ENCODE results near the gene MYL5.
"Not testable (repeated sequence)": the region's sequence is repeated elsewhere in the genome, so short reads cannot be mapped to it uniquely, and the experiment has no call there.

The MYL5 gene

GRCh38 chr4:635851-636627 is 38.3 kb upstream of the MYL5 start:
- Histone ChIP-seq H3K4me2 (ENCODE audit: low read length) (no peak overlapping the region), H3K9ac (ENCODE audit: low read length) (no peak overlapping the region), H3K4me1 (ENCODE audit: insufficient read depth, low read length, severe bottlenecking) (no peaks in the 10 kb centered on the region), H4K20me1 (ENCODE audit: insufficient read depth, low read length) (no peaks in the 10 kb centered on the region), H3K27ac (ENCODE audit: low read depth, low read length, poor library complexity, severe bottlenecking) (no peak overlapping the region), H3K27me3 (ENCODE audit: insufficient read depth, low read length) (no peaks in the 10 kb centered on the region), H3K9me2 (ENCODE audit: low read depth, low read length) (no peaks in the 10 kb centered on the region), H3F3A (ENCODE audit: insufficient read depth, low read length) (no peaks in the 10 kb centered on the region), H3K36me3 (ENCODE audit: insufficient read depth, low read length) (no peaks in the 10 kb centered on the region), H3K4me3 (ENCODE audit: low read depth, low read length, poor library complexity, severe bottlenecking) (no peak overlapping the region), H3K79me2 (ENCODE audit: insufficient read depth, low read length) (no peaks in the 10 kb centered on the region), H2AFZ (ENCODE audit: low read length) (no peak overlapping the region), H3K9me3 (ENCODE audit: low read length) (no peaks in the 10 kb centered on the region)
- TF ChIP-seq CTCF (IDR thresholded peaks at IDR 0.05; ENCODE audit: low read length): no peak
- TF ChIP-seq EZH2 (IDR thresholded peaks at IDR 0.05; ENCODE audit: borderline replicate concordance, low read length): no peak

GRCh38 chr4:636628-637159 is 37.6 kb upstream of the MYL5 start:
- no peak overlapping the region for H3K4me2 ChIP-seq (ENCODE audit: low read length)
- H3K79me2 ChIP-seq (ENCODE audit: insufficient read depth, low read length): no peaks in the 10 kb centered on the region
- no peaks in the 10 kb centered on the region for H3K36me3 ChIP-seq (ENCODE audit: insufficient read depth, low read length)
- no peak overlapping the region for H3K27ac ChIP-seq (ENCODE audit: low read depth, low read length, poor library complexity, severe bottlenecking)
- TF ChIP-seq EZH2 (IDR thresholded peaks at IDR 0.05; ENCODE audit: borderline replicate concordance, low read length) (no peak), CTCF (IDR thresholded peaks at IDR 0.05; ENCODE audit: low read length) (no peak)
- H3K27me3 ChIP-seq (ENCODE audit: insufficient read depth, low read length): no peaks in the 10 kb centered on the region
- H3K4me3 ChIP-seq (ENCODE audit: low read depth, low read length, poor library complexity, severe bottlenecking): no peak overlapping the region
- H3K4me1 ChIP-seq (ENCODE audit: insufficient read depth, low read length, severe bottlenecking): no peaks in the 10 kb centered on the region
- no peaks in the 10 kb centered on the region for H4K20me1 ChIP-seq (ENCODE audit: insufficient read depth, low read length)
- no peaks in the 10 kb centered on the region for H3F3A ChIP-seq (ENCODE audit: insufficient read depth, low read length)
- H3K9ac ChIP-seq (ENCODE audit: low read length): no peak overlapping the region
- H3K9me3 ChIP-seq (ENCODE audit: low read length): no peaks in the 10 kb centered on the region
- no peaks in the 10 kb centered on the region for H3K9me2 ChIP-seq (ENCODE audit: low read depth, low read length)
- no peak overlapping the region for H2AFZ ChIP-seq (ENCODE audit: low read length)

DNA sequence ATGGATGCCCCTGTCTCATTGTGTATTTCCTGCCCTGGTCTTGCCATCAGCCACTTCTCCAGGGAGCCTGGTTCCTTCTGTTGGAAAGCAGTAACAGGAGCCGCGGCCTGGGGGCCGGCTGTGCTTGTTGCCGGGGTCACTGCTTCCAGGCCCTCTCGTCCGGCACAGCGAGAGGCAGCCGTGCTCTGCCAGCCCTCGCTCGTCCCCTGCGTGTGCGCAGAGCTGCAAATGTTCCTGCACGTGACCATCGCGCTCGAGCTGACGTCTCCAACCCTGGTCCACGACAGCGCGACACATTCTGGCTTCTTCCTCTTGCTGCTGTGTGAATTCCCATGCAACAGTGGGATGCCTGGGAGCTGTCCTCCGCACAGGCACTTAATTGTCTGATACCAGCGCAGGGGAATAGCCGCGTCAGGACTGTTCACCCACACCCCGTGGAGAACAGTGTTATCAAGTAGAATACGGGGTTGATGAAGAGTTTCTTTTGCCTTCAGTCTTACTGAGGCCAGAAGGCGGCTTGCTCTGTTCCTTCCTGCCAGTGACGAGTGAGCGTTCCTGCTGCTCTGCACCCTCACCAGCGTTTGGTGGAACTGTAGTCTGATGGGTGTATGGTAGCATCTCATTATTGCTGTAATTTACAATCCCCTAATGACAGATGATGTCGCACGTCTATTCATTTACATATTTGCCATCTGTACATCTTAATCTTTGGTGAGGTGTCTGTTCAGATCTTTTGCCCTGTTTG is 36.6 kb upstream of the MYL5 start:
- H3K27ac ChIP-seq (ENCODE audit: low read depth, low read length, poor library complexity, severe bottlenecking): no peak overlapping the region
- H3K4me3 ChIP-seq (ENCODE audit: low read depth, low read length, poor library complexity, severe bottlenecking): no peak overlapping the region
- H3K9me3 ChIP-seq (ENCODE audit: low read length): no peaks in the 10 kb centered on the region
- TF ChIP-seq EZH2 (IDR thresholded peaks at IDR 0.05; ENCODE audit: borderline replicate concordance, low read length): no peak
- no peak for TF ChIP-seq CTCF (IDR thresholded peaks at IDR 0.05; ENCODE audit: low read length)
- no peaks in the 10 kb centered on the region for H3K79me2 ChIP-seq (ENCODE audit: insufficient read depth, low read length)
- H3K9me2 ChIP-seq (ENCODE audit: low read depth, low read length): no peaks in the 10 kb centered on the region
- no peaks in the 10 kb centered on the region for H3F3A ChIP-seq (ENCODE audit: insufficient read depth, low read length)
- no peaks in the 10 kb centered on the region for H3K4me1 ChIP-seq (ENCODE audit: insufficient read depth, low read length, severe bottlenecking)
- H2AFZ ChIP-seq (ENCODE audit: low read length): no peak overlapping the region
- H3K27me3 ChIP-seq (ENCODE audit: insufficient read depth, low read length): no peaks in the 10 kb centered on the region
- no peaks in the 10 kb centered on the region for H4K20me1 ChIP-seq (ENCODE audit: insufficient read depth, low read length)
- H3K4me2 ChIP-seq (ENCODE audit: low read length): no peak overlapping the region
- H3K9ac ChIP-seq (ENCODE audit: low read length): no peak overlapping the region
- H3K36me3 ChIP-seq (ENCODE audit: insufficient read depth, low read length): no peaks in the 10 kb centered on the region

- not testable (repeated sequence) for H3K9me3 ChIP-seq (ENCODE audit: low read length); H3F3A ChIP-seq (ENCODE audit: insufficient read depth, low read length); H2AFZ ChIP-seq (ENCODE audit: low read length); H3K4me3 ChIP-seq (ENCODE audit: low read depth, low read length, poor library complexity, severe bottlenecking); H3K9ac ChIP-seq (ENCODE audit: low read length); H3K27me3 ChIP-seq (ENCODE audit: insufficient read depth, low read length); H3K4me2 ChIP-seq (ENCODE audit: low read length); H3K4me1 ChIP-seq (ENCODE audit: insufficient read depth, low read length, severe bottlenecking); H4K20me1 ChIP-seq (ENCODE audit: insufficient read depth, low read length); H3K79me2 ChIP-seq (ENCODE audit: insufficient read depth, low read length); H3K9me2 ChIP-seq (ENCODE audit: low read depth, low read length); H3K36me3 ChIP-seq (ENCODE audit: insufficient read depth, low read length); H3K27ac ChIP-seq (ENCODE audit: low read depth, low read length, poor library complexity, severe bottlenecking)
These were observed 32.0 kb upstream of the MYL5 start for GRCh38 chr4:642366-642765.
